Measurements from ENCODE around the gene SPEM3. TPM values are rescaled to one million over a fixed set of nuclear protein-coding genes. Genes with fewer than 3 reads are reported as not detected.
A peak's percentile ranks its signal among the peaks of the same experiment; 100 is the strongest.
"Not testable (repeated sequence)": the region's sequence is repeated elsewhere in the genome, so short reads cannot be mapped to it uniquely, and the experiment has no call there.

The SPEM3 gene
- polyA plus RNA-seq, 3 donors from 2014 or later, result not detected

GRCh38 chr17:7466639-7467341, 38.1 kb downstream of the SPEM3 start:
- peaks cover 27 to 31% of the 10 kb centered on the region in 2 donors for H3K4me1 Mint-ChIP-seq
- H3K9me3 Mint-ChIP-seq, result no peaks in the 10 kb centered on the region
- DNase-seq, result no peak
- H3K4me3 Mint-ChIP-seq, result no peak overlapping the region
- H3K27me3 Mint-ChIP-seq (ENCODE audit: low read depth in 3 of 3), result peaks cover 0 to 2% (median 0%) of the 10 kb centered on the region in 3 donors
- H3K36me3 Mint-ChIP-seq, result no peaks in the 10 kb centered on the region
- H3K27ac Mint-ChIP-seq, result peak overlapping the region in 3 of 6 donors; percentile 20 to 71 (median 46)

- DNase-seq, result no peak
- Mint-ChIP-seq H3K4me1 (peaks cover 32 to 35% of the 10 kb centered on the region in 2 donors), H3K4me3 (no peak overlapping the region), H3K36me3 (no peaks in the 10 kb centered on the region), H3K9me3 (no peaks in the 10 kb centered on the region), H3K27me3 (ENCODE audit: low read depth in 3 of 3) (peaks cover 0 to 2% (median 0%) of the 10 kb centered on the region in 3 donors), H3K27ac (peak overlapping the region in 3 of 6 donors; percentile 34 to 71 (median 36))
Measured at GRCh38 chr17:7467498-7467897, 38.8 kb downstream of the SPEM3 start.

- no peak for DNase-seq
- peaks cover 32 to 35% of the 10 kb centered on the region in 2 donors for H3K4me1 Mint-ChIP-seq
- H3K27me3 Mint-ChIP-seq (ENCODE audit: low read depth in 3 of 3), result peaks cover 0 to 2% (median 0%) of the 10 kb centered on the region in 3 donors
- peak overlapping the region in 2 of 6 donors; percentile 40 to 45 for H3K27ac Mint-ChIP-seq
- no peaks in the 10 kb centered on the region for H3K36me3 Mint-ChIP-seq
- no peak overlapping the region for H3K4me3 Mint-ChIP-seq
- H3K9me3 Mint-ChIP-seq, result no peaks in the 10 kb centered on the region
Measured at GRCh38 chr17:7468290-7468689, 39.6 kb downstream of the SPEM3 start.

- Mint-ChIP-seq H3K4me3 (no peak overlapping the region), H3K36me3 (no peaks in the 10 kb centered on the region)
Measured at GRCh38 chr17:7468804-7469389, 40.2 kb downstream of the SPEM3 start.

GRCh38 chr17:7469843-7470242, 41.2 kb downstream of the SPEM3 start:
- H3K4me3 Mint-ChIP-seq; H3K9me3 Mint-ChIP-seq; H3K36me3 Mint-ChIP-seq; H3K27me3 Mint-ChIP-seq (ENCODE audit: low read depth in 3 of 3); DNase-seq: not testable (repeated sequence)
- peaks cover 32 to 39% of the 10 kb centered on the region in 2 donors for H3K4me1 Mint-ChIP-seq
- H3K27ac Mint-ChIP-seq, result peak overlapping the region in 1 of 6 donors; percentile 17

More at GRCh38 chr17:7468804-7469389, 40.2 kb downstream of the SPEM3 start:
- peaks cover 32 to 35% of the 10 kb centered on the region in 2 donors for H3K4me1 Mint-ChIP-seq
- peak overlapping the region in 3 of 6 donors; percentile 20 to 55 (median 45) for H3K27ac Mint-ChIP-seq
- H3K9me3 Mint-ChIP-seq, result no peaks in the 10 kb centered on the region
- no peak for DNase-seq
- H3K27me3 Mint-ChIP-seq (ENCODE audit: low read depth in 3 of 3), result peaks cover 0 to 2% (median 0%) of the 10 kb centered on the region in 3 donors

GRCh38 chr17:7470457-7470973, 41.9 kb downstream of the SPEM3 start:
- not testable (repeated sequence) for H3K4me3 Mint-ChIP-seq; H3K27me3 Mint-ChIP-seq (ENCODE audit: low read depth in 3 of 3); H3K36me3 Mint-ChIP-seq; H3K9me3 Mint-ChIP-seq; DNase-seq
- Mint-ChIP-seq H3K27ac (peak overlapping the region in 4 of 6 donors; percentile 53 to 89 (median 72)), H3K4me1 (peaks cover 38 to 41% of the 10 kb centered on the region in 2 donors)

GRCh38 chr17:7471729-7472128, 43.1 kb downstream of the SPEM3 start:
- Mint-ChIP-seq H3K36me3 (no peaks in the 10 kb centered on the region), H3K4me1 (peaks cover 48 to 49% of the 10 kb centered on the region in 2 donors), H3K4me3 (peak overlapping the region in 3 of 5 donors; percentile 26 to 45 (median 28)), H3K9me3 (no peaks in the 10 kb centered on the region), H3K27ac (peak overlapping the region; percentile 58 to 91 (median 88)), H3K27me3 (ENCODE audit: low read depth in 3 of 3) (peaks cover 1 to 4% (median 2%) of the 10 kb centered on the region in 3 donors)
- no peak for DNase-seq

- Mint-ChIP-seq H3K4me3 (peak overlapping the region in 1 of 5 donors; percentile 13), H3K4me1 (peaks cover 56 to 59% of the 10 kb centered on the region in 2 donors), H3K27me3 (ENCODE audit: low read depth in 3 of 3) (peaks cover 11 to 22% (median 19%) of the 10 kb centered on the region in 3 donors), H3K27ac (peak overlapping the region in 4 of 6 donors; percentile 28 to 99 (median 47))
- not testable (repeated sequence) for DNase-seq, H3K9me3 Mint-ChIP-seq, H3K36me3 Mint-ChIP-seq
Measured at GRCh38 chr17:7474767-7475166, 46.1 kb downstream of the SPEM3 start.

- Mint-ChIP-seq H3K27me3 (ENCODE audit: low read depth in 3 of 3) (peaks cover 17 to 26% (median 24%) of the 10 kb centered on the region in 3 donors), H3K9me3 (no peaks in the 10 kb centered on the region), H3K36me3 (no peaks in the 10 kb centered on the region), H3K4me1 (peaks cover 62 to 66% of the 10 kb centered on the region in 2 donors), H3K27ac (peak overlapping the region; percentile 94 to 99 (median 97)), H3K4me3 (peak overlapping the region; percentile 90 to 98 (median 94))
- DNase-seq, result peak; percentile 38 to 53 (median 53)
Measured at GRCh38 chr17:7475764-7476422, 47.2 kb downstream of the SPEM3 start.

- Mint-ChIP-seq H3K4me3 (peak overlapping the region; percentile 90 to 98 (median 94)), H3K27ac (peak overlapping the region; percentile 94 to 99 (median 97)), H3K9me3 (no peaks in the 10 kb centered on the region), H3K36me3 (no peaks in the 10 kb centered on the region), H3K4me1 (peaks cover 60 to 63% of the 10 kb centered on the region in 2 donors), H3K27me3 (ENCODE audit: low read depth in 3 of 3) (peaks cover 18 to 26% (median 25%) of the 10 kb centered on the region in 3 donors)
- DNase-seq, result no peak
Measured at GRCh38 chr17:7476494-7476893, 47.8 kb downstream of the SPEM3 start.

GRCh38 chr17:7476951-7477350, 48.3 kb downstream of the SPEM3 start:
- peaks cover 59 to 63% of the 10 kb centered on the region in 2 donors for H3K4me1 Mint-ChIP-seq
- no peak for DNase-seq
- no peaks in the 10 kb centered on the region for H3K36me3 Mint-ChIP-seq
- peak overlapping the region; percentile 90 to 98 (median 94) for H3K4me3 Mint-ChIP-seq
- peak overlapping the region; percentile 94 to 99 (median 97) for H3K27ac Mint-ChIP-seq
- no peaks in the 10 kb centered on the region for H3K9me3 Mint-ChIP-seq
- H3K27me3 Mint-ChIP-seq (ENCODE audit: low read depth in 3 of 3), result peaks cover 19 to 29% (median 27%) of the 10 kb centered on the region in 3 donors

GRCh38 chr17:7477392-7478275, 49.0 kb downstream of the SPEM3 start:
- Mint-ChIP-seq H3K4me3 (peak overlapping the region; percentile 90 to 98 (median 94)), H3K36me3 (no peaks in the 10 kb centered on the region), H3K9me3 (no peaks in the 10 kb centered on the region), H3K27me3 (ENCODE audit: low read depth in 3 of 3) (peaks cover 19 to 30% (median 27%) of the 10 kb centered on the region in 3 donors), H3K27ac (peak overlapping the region; percentile 94 to 99 (median 97)), H3K4me1 (peaks cover 61 to 65% of the 10 kb centered on the region in 2 donors)
- peak; percentile 70 to 72 (median 72) for DNase-seq
